CD4-positive, alpha-beta T cell treated with Interleukin-21 for 1 hour (primary cell): ENCODE measurements around the gene STIP1.
A peak's percentile ranks its signal among the peaks of the same experiment; 100 is the strongest.

Experiments
- DNase-seq: peaks from one replicate; pipeline ENCODE4 v3.0.0-alpha.2; 2020

STIP1 gene

DNA sequence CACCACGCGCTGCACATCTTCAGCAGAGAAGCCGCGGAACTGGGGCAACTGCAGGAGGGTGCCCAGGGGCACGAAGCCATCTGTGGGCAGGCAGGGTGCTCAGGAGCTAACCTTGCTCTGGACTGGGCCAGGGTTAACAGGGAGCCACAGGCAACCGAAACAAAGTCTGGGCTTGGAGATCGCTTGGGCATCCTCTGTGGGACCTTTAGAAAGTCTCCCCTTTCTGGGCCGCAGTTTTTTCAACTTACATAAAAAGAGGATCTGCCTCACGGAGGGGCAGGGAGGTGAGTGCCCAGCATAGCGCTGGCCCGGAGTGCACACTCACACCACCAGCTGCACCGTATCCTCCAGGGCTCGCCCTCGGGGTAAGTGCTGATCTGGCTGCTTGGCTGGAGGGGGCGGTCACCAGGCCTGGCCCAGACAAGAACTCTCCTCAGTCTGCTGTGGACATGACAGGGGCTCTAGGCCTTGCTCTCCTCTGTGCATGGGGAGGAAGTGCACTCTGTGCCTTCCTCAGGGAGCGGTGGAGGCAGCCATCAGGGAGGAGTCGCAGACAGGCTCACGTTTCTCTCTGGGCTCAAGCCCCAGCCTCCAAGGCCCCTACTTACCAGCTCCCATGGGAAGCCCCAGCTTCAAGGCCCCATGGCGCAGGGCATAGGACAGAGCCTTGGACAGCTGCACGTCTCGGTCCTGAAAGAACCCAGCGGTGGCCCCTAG is 39.1 kb downstream of the STIP1 start:
- DNase-seq, result no peak

DNA sequence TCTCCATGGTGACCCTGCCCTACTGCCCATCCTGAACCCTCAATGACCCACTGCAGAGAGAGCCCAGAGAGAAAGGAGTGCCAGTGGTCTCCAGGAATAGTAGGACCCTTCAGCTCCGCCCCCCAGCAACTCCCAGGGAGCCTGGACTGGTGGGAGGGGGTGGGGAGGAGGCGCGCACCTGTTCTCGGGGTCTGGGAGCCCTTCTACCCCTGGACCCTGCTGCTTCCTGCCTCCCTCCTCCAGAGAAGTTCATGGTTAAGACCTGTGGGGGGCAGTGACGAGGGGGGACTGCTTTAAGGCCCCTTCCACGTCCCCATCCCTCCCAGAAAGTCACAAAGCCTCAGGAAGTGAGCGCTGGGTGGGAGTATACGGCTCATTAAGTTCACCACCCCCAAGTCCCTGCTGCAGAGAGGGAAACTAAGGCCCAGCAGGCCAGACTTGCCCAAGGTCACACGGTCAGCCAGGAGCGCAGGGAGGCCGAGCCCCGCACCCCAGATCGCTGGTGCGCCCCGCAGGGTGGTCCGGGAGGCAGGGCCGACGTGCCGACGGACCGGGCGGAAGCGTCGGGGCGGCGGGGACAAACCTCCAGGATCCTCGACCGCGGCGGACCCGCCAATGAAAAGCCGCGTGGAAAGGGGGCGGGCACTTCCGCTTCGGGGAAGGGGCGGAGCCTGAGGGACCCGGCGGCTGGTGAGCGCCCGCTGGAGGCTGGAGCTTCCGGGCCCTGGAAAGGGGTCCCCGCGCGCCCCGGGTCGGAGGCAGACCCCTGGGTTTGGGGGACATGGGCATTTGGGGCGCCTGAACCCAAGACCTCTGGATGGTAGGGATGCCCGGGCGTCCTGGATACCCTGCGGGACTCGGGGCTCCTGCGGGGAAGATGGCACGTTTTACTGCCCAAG is 39.9 kb downstream of the STIP1 start, which contains the start of the genes NUDT22 and TRPT1:
NUDT22 (plus strand) TSS at position 667 of the 899 bp plus-strand sequence. CDS start 379 bp downstream, outside the sequence.
TRPT1 (minus strand) TSS at position 579 of the 899 bp plus-strand sequence; CDS start at position 253, 326 bp downstream.
- peak; percentile 89 for DNase-seq

DNA sequence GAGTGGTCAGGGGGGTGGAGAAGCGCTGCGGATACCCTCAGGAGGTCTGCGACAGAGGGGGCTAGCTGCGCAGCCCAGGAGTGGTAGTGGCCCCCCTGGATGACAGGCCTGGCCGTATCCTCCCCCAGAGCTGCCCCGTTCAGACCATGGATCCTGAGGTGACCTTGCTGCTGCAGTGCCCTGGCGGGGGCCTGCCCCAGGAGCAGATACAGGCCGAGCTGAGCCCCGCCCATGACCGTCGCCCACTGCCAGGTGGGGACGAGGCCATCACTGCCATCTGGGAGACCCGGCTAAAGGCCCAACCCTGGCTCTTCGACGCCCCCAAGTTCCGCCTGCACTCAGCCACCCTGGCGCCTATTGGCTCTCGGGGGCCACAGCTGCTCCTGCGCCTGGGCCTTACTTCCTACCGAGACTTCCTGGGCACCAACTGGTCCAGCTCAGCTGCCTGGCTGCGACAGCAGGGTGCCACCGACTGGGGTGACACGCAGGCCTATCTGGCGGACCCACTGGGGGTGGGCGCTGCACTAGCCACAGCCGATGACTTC is 40.6 kb downstream of the STIP1 start:
- peak; percentile 75 for DNase-seq

DNA sequence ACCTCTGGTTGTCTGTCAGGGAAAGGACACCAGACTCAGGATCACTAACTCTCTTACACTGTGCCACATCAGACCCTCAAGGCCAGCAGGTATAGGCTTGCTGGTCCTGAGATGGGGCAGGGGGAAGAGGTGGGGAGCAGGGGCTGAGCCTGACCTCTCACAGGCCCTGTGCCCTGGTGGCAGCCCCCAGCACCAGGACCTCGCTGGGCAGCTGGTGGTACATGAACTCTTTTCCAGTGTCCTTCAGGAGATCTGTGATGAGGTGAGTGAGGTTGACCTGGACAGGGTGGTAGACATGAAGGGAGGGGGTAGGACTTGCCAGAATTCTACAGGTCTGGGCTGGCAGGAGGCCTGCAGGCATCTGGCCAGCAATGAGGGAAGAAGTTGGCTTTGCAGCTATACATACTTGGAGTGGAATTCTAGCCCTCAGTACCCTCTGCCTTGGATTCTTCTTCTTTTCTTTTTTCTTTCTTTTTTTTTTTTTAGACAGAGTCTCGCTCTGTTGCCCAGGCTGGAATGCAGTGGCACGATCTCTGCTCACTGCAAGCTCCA is 41.5 kb downstream of the STIP1 start:
- no peak for DNase-seq

DNA sequence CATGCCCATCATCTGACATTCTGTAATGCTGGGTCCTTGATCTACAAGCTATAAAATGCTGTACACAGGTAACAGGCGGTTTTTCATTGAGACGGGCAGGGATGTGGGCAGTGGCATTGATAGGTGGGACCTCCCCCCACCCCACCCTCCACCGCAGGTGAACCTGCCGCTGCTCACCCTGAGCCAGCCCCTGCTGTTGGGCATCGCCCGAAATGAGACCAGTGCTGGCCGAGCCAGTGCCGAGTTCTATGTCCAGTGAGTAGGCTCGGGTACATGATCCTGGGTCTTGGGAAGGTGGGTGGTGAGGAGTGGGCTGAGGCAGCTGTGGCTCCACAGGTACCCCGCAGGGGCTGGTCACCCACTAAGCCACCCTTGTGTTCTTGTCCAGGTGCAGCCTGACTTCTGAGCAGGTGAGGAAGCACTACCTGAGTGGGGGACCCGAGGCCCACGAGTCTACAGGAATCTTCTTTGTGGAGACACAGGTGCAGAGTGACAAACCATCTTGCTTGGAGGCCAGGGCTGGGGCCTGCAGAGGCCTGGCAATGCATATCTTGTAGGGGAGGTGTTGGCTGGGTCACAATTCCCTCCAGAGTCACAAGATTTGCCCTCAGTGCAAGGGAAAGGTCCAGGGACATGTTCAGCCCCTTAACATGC is 43.2 kb downstream of the STIP1 start:
- DNase-seq, result no peak

DNA sequence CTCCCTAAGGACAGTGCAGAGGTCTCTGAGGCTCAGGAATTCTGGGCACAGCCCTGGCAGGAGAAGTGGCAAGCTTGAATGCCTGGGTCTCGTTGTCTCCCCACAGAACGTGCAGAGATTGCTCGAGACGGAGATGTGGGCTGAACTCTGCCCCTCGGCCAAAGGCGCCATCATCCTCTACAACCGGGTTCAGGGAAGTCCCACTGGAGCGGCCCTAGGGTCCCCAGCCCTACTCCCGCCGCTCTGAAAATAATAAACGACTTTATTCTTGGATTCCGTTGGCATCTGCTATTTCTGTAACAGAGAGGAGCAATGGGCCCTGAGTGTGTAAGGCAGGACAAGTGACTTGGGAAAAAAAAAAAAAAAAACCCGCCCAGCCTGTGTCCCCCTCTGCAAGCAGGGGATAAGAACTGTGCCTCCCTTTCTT is 43.8 kb downstream of the STIP1 start:
- DNase-seq, result no peak

DNA sequence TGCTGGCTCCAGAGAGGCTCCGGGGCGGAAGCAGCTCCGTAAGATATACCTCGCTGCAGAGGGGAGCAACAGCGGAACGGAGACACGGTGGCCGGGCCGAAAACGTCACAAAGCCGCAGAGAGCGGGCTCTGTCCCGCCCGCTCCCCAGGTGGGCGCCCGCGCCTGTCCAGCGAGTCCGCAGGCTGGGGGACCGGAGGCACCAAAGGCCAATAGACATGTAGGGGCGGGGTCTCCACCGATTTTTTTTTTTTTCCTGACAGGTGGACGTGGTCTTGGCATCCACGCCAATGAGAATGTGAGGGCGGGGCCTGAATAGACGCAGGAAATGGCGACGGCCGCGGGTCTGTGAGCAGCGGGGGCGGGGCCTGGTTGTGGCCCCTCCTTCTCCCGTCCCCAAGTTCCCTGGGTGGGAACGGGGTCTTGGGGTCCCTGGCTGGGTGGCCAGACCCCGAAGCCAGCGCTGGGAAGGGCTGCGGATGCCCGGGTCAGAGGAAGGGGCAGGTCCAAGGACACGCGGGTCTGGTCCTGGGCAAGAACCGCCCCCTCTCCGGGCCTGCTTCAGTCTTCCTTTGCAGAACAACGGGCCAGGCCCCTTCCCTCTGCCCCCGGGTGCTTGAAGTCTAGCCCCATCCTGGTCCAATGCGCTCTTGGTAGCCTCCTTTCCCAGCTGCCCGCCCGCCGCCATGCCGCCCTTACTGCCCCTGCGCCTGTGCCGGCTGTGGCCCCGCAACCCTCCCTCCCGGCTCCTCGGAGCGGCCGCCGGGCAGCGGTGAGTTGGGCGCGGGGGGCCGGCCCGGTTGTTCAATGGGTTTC is 44.4 kb downstream of the STIP1 start, which contains the start of gene DNAJC4:
DNAJC4 (plus strand) TSS at position 378 of the 814 bp plus-strand sequence; CDS start at position 685, 307 bp downstream.
- peak; percentile 92 for DNase-seq

DNA sequence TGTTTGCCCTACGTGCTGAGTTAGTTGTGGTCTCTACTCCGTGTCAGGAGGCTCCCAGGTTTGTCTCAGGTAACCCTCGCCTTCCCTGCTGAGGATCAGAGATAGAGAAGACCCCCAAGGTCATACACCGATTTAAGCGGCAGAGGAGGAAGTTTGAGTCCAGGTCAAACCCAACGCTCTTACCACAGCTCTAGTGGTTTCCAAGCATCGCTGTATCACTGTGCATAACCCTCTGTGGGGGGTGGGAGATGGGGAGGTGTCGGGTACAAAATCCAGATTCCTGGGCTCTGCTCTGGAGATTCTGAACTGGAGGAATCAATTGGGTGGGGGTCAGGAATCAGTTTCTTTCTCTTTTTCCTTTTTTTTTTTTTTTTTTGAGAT is 45.0 kb downstream of the STIP1 start:
- DNase-seq, result no peak

DNA sequence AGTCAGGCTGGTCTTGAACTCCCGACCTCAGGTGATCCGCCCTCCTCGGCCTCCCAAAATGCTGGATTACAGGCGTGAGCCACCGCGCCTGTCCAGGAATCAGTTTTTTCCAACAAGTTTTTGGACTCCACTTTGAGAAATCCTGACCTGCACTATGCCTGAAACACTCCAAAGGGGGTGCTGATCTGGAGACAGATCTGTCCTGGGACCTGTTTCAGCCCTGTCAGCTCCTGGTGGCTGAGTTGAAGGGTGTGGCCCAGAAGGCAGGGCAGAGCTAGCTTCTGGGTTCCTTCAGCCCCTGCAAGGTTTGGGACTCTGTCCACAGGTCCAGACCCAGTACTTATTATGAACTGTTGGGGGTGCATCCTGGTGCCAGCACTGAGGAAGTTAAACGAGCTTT is 45.6 kb downstream of the STIP1 start:
- DNase-seq, result no peak

DNA sequence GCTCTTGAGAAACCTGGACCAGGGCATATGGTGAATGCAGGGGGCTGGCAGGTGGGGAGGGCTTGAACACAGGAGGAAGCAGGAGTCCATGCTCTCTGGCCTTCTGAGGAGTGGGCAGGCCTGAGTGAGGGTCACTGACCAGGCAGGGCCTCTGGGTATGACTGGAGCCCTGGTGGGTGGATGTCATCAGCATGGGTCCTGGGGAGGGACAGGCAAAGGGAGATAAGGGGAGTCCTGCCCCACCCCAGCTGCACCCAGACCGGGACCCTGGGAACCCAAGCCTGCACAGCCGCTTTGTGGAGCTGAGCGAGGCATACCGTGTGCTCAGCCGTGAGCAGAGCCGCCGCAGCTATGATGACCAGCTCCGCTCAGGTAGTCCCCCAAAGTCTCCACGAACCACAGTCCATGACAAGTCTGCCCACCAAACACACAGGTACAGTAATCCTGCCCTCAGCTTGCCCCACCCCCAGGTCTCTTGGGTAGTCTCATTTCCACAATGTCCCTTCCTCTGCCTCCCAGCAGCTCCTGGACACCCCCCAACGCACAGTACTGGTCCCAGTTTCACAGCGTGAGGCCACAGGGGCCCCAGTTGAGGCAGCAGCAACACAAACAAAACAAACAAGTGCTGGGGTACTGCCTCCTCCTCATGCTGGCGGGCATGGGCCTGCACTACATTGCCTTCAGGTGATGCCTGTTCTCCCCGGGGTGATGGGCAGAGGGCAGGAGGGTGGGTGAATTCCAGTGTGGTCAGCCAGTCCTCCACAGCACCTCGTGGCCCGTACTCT is 46.4 kb downstream of the STIP1 start:
- no peak for DNase-seq

DNA sequence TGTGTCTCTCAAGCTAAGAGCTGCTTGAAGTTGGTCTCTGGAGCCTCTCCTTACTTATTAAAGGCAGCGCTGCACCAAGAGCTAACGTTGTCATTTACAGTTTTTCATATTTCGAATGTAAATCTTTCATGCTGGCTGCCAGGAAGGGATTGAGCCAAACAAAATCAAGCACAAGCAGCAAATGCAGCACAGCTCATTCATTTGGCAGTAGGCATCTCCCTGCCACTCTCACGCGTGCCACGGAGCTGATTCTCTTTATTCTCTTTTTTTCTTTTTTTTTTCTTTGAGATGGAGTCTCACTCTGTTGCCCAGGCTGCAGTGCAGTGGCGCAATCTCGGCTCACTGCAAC is 47.0 kb downstream of the STIP1 start:
- no peak for DNase-seq

DNA sequence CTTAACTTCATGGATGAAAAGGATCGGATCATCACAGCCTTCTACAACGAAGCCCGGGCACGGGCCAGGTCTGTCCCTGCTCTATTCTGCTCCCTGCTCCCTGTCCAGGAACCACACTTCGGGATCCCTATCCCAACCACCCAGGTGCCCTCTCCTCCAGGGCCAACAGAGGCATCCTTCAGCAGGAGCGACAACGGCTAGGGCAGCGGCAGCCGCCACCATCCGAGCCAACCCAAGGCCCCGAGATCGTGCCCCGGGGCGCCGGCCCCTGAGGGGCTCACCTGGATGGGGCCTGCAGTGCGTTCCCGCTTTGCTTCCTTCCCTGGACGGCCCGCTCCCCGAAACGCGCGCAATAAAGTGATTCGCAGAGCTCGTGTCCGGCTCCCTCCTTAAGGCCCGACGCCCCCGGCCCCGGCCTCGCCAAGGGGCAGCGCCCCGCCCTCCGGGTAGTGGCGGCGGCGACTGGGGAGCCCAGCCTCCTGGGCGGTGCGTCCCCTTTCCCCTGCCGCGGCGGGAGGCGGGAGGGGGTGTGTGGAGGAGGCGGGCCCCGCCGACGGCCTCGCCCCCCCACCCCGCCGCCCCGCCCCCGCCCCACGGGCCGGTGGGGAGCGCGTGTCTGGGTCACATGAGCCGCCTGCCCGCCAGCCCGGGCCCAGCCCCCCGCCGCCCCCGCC is 48.1 kb downstream of the STIP1 start, which contains the start of gene VEGFB:
VEGFB (plus strand) TSS at position 672 of the 674 bp plus-strand sequence. CDS start 250 bp downstream, outside the sequence.
- DNase-seq, result peak; percentile 82

DNA sequence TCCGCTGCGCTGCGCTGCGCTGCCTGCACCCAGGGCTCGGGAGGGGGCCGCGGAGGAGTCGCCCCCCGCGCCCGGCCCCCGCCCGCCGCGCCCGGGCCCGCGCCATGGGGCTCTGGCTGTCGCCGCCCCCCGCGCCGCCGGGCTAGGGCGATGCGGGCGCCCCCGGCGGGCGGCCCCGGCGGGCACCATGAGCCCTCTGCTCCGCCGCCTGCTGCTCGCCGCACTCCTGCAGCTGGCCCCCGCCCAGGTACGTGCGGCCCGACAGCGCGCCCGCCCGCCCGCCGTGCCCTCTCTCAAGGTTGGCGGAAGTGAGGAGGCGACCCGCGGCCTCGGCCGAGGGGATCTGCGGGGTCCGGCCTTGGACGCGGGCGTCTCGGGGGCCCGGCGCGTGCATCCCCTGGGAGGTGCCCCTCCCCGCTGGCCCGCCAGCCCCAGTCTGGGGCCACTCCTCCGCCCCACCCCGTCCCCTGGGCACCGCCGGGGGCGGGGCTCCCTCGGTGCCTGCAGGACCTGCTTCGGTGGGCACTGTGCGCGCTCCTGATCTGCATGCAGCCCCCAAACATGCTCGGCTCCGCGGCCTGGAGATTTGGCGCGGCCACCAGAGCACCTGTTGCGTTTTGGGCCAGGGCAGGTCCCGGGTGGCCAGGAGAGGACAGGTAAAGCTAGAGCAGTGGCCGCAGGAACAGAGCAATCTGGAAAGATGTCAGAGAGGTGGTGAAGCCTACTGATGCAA is 48.8 kb downstream of the STIP1 start:
- DNase-seq, result peak; percentile 54

DNA sequence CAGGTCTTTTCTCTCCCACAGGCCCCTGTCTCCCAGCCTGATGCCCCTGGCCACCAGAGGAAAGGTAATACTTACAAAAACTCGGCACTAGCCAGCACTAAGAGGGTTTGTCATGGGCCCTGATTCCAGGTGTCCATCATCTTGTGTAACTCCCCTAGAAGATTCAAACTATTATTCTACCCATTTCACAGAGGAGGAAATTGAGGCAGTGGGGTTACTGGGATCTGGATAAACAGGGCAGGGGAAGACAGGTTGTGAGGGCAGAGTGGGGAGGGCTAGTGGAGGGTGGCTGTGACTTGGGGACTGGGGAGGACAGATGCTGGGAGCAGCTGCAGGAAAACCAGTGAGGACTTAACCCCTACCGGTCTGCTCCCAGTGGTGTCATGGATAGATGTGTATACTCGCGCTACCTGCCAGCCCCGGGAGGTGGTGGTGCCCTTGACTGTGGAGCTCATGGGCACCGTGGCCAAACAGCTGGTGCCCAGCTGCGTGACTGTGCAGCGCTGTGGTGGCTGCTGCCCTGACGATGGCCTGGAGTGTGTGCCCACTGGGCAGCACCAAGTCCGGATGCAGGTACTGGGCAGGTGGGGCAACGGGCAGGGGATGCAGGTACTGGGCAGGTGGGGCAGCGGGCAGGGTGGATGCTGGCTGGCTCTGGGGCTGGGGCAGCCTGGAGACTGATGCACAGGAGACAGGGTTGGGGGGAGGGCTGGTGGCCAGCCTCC is 49.6 kb downstream of the STIP1 start:
- DNase-seq, result no peak

DNA sequence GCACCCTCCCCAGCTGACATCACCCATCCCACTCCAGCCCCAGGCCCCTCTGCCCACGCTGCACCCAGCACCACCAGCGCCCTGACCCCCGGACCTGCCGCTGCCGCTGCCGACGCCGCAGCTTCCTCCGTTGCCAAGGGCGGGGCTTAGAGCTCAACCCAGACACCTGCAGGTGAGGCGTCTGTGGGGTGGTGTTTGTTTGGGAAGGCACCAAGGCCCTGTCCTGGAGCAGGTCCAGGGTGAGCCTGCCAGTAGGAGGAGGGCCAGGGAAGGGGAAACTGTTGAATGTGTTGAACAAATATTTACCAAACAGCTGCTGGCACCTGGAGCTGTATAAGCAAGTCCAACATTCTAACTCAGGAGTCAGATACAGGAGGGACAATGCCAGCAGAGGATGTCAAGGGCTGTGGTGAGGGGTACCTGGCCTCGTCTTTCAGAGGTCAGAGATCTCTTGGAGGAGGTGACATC is 51.5 kb downstream of the STIP1 start:
- no peak for DNase-seq

DNA sequence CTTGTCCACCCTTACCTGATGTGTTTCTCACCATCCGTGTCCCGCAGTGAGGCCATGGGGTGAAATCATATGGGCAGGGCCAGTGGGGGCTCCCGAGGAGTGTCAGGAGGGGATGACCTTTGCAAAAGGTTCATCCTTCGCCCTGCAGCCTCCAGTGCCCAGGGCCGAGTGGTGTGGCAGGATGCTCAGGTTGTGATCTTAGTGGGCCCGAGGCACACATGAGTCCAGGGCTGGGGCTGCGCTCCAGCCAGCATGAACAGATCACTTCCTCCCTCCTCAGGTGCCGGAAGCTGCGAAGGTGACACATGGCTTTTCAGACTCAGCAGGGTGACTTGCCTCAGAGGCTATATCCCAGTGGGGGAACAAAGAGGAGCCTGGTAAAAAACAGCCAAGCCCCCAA is 52.1 kb downstream of the STIP1 start:
- DNase-seq, result no peak

DNA sequence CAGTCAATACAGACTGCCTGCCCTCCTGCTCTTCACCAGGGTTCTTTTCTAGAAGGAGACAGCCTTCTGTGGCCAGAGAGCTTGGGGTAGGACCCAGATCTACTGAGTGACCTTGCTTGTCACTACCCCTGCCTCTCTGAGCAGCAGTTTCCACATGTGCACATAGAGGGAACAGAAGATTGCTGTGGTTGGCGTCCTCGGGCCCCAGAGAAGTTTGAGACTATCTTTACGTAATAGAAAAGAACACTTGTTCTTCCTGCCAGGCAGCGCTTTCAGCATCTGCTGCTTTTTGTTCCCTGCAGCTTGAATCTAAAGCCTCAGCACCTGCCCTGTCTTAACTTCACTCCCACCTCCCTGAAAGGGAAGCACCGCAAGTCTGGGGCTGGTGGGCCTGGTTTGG is 53.0 kb downstream of the STIP1 start:
- no peak for DNase-seq

DNA sequence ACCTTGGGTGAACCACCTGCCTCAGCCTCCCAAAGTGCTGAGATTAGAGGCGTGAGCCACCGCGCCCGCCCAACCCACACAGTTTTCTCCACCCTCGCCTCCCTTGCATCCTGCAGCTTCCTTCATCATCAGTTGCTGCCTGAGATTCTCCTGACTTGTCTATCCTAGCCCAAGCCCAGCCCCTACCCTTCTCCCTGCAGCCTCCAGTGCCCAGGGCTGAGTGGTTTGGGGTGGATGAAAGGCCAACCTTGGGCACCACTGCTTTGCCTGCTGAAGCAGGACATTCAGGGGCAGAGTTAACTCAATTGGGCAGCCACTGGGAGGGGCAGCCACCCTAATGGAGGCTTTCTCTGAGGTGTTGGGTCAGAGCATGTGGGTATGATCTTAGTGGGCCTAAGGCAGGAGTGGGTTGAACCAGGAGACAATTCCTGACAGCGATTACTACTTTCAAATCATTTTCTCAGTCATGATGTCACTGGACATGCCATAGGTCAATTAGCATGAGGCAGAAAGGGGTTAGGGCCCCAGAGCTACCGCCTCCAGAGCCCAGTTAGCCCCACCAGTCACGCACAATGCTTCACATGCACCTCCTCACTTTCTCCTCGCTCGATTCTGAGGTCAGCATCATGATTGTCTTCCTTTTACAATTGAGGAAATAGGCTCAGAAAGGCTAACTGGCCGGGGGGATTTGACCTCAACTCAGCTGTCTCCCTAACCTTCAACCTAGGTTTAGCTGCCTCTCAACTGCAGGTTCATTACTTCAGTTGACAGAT is 53.9 kb downstream of the STIP1 start:
- DNase-seq, result no peak
